ENCODE results near the gene ZP1. TPM values are rescaled to one million over a fixed set of nuclear protein-coding genes. Genes with fewer than 3 reads are reported as not detected.

The ZP1 gene
- total and polyA plus RNA-seq, 3 donors from 2014 or later, result 3.5 to 11.2 (median 4.0) TPM

- Histone ChIP-seq H3K9me3 (no peaks in the 10 kb centered on the region), H3K36me3 (ENCODE audit: low read depth, missing control alignments) (no peaks in the 10 kb centered on the region), H3K27me3 (no peaks in the 10 kb centered on the region), H3K27ac (no peak within 1 kb of the TSS), H3K4me3 (peak within 1 kb of the TSS; percentile 58 to 65), H3K4me1 (peaks cover 15% of the 10 kb centered on the region)
- TF ChIP-seq POLR2A (IDR thresholded peaks at IDR 0.05) (no peak), CTCF (IDR thresholded peaks at IDR 0.05) (no peak)
- peak; percentile 91 for DNase-seq
- 0 to 1% methylated on average over 9 to 54 of the region's 69 CpGs for WGBS, 2 donors
- intact Hi-C loops (cut with DNase I; ENCODE audit: low total_unique reads), result no loop called here
Observed at GRCh38 chr11:60924110-60924905, 57.0 kb downstream of the ZP1 start, which contains the start of gene TMEM132A. Gene TMEM132A, plus strand, starts transcription at chr11:60924460. Its CDS starts 174 bp downstream, at chr11:60924634.

Other genes starting within 250 kb of the ZP1 start
- gene MS4A8, start 167.9 kb upstream of the ZP1 start, total RNA-seq, result under 1 TPM; 0.31 to 0.43 TPM
- 3.3 TPM for gene MS4A8, start 167.9 kb upstream of the ZP1 start, polyA plus RNA-seq (ENCODE audit: insufficient read depth, low read depth, low replicate concordance)
- under 1 TPM in 1 of 2 donors, not detected in 1; 0.50 TPM for gene MS4A18, start 142.8 kb upstream of the ZP1 start, total RNA-seq
- gene MS4A18, start 142.8 kb upstream of the ZP1 start, polyA plus RNA-seq (ENCODE audit: insufficient read depth, low read depth, low replicate concordance), result 0.96 TPM
- under 1 TPM; 0.31 to 0.56 TPM for gene MS4A15, start 110.7 kb upstream of the ZP1 start, total RNA-seq
- gene MS4A15, start 110.7 kb upstream of the ZP1 start, polyA plus RNA-seq (ENCODE audit: insufficient read depth, low read depth, low replicate concordance), result 0.82 TPM
- under 1 TPM in 1 of 2 donors, not detected in 1; 0.25 TPM for gene MS4A10, start 82.2 kb upstream of the ZP1 start, total RNA-seq
- gene MS4A10, start 82.2 kb upstream of the ZP1 start, polyA plus RNA-seq (ENCODE audit: insufficient read depth, low read depth, low replicate concordance), result not detected
- gene CCDC86, start 25.4 kb upstream of the ZP1 start, total RNA-seq, result 10 to 100 TPM; 60.7 to 64.7 TPM
- gene CCDC86, start 25.4 kb upstream of the ZP1 start, polyA plus RNA-seq (ENCODE audit: insufficient read depth, low read depth, low replicate concordance), result 134 TPM
- gene PTGDR2, start 11.6 kb upstream of the ZP1 start, total RNA-seq, result 1 to 10 TPM in 1 of 2 donors, under 1 TPM in 1; 0.81 to 1.5 TPM
- gene PTGDR2, start 11.6 kb upstream of the ZP1 start, polyA plus RNA-seq (ENCODE audit: insufficient read depth, low read depth, low replicate concordance), result 0.28 TPM
- gene PRPF19, start 39.0 kb downstream of the ZP1 start, total RNA-seq, result 100 to 1,000 TPM in 1 of 2 donors, 10 to 100 TPM in 1; 79.8 to 109 TPM
- 71.6 TPM for gene PRPF19, start 39.0 kb downstream of the ZP1 start, polyA plus RNA-seq (ENCODE audit: insufficient read depth, low read depth, low replicate concordance)
- 10 to 100 TPM; 28.1 to 46.7 TPM for gene TMEM109, start 46.6 kb downstream of the ZP1 start, total RNA-seq
- 59.1 TPM for gene TMEM109, start 46.6 kb downstream of the ZP1 start, polyA plus RNA-seq (ENCODE audit: insufficient read depth, low read depth, low replicate concordance)
- gene TMEM132A, start 56.9 kb downstream of the ZP1 start, total RNA-seq, result 10 to 100 TPM; 21.7 to 39.0 TPM
- gene TMEM132A, start 56.9 kb downstream of the ZP1 start, polyA plus RNA-seq (ENCODE audit: insufficient read depth, low read depth, low replicate concordance), result 17.8 TPM
- gene SLC15A3, start 84.6 kb downstream of the ZP1 start, total RNA-seq, result 1 to 10 TPM; 8.0 to 9.3 TPM
- gene SLC15A3, start 84.6 kb downstream of the ZP1 start, polyA plus RNA-seq (ENCODE audit: insufficient read depth, low read depth, low replicate concordance), result 24.4 TPM
- gene CD6, start 104.1 kb downstream of the ZP1 start, total RNA-seq, result 1 to 10 TPM in 1 of 2 donors, under 1 TPM in 1; 0.87 to 1.6 TPM
- gene CD6, start 104.1 kb downstream of the ZP1 start, polyA plus RNA-seq (ENCODE audit: insufficient read depth, low read depth, low replicate concordance), result 3.1 TPM
- gene CD5, start 234.9 kb downstream of the ZP1 start, total RNA-seq, result 1 to 10 TPM; 1.5 TPM
- gene CD5, start 234.9 kb downstream of the ZP1 start, polyA plus RNA-seq (ENCODE audit: insufficient read depth, low read depth, low replicate concordance), result 2.0 TPM

All from testis (tissue), 3 donors.